Gastroesophageal sphincter (tissue), 3 donors: ENCODE data around the gene CES2.

ENCODE experiments used
- POLR2A ChIP-seq, 2 donors: fragments of 450-650 bp; IDR thresholded peaks; one replicate each; pipeline ENCODE4 v1.6.1; 2017; ENCODE audit warnings: antibody characterized with exemption in 2 of 2, mild to moderate bottlenecking in 2 of 2, moderate library complexity in 1 of 2
- POLR2AphosphoS5 ChIP-seq: sonication (generic); formaldehyde crosslinking; IDR thresholded peaks from one replicate; pipeline ENCODE4 v1.6.1; 2017; ENCODE audit warnings: antibody characterized with exemption
- TF ChIP-seq, protein P1 (sequence below), 4 experiments: fragments of 200-600 bp in 2 of 4; fragments of 450-650 bp in 2 of 4; sonication (generic) in 1 of 4; IDR thresholded peaks; one replicate each; pipeline ENCODE4 v1.5.1; 2017 to 2019; ENCODE audit warnings: antibody characterized with exemption in 4 of 4, mild to moderate bottlenecking in 2 of 4, moderate library complexity in 2 of 4

DNA sequence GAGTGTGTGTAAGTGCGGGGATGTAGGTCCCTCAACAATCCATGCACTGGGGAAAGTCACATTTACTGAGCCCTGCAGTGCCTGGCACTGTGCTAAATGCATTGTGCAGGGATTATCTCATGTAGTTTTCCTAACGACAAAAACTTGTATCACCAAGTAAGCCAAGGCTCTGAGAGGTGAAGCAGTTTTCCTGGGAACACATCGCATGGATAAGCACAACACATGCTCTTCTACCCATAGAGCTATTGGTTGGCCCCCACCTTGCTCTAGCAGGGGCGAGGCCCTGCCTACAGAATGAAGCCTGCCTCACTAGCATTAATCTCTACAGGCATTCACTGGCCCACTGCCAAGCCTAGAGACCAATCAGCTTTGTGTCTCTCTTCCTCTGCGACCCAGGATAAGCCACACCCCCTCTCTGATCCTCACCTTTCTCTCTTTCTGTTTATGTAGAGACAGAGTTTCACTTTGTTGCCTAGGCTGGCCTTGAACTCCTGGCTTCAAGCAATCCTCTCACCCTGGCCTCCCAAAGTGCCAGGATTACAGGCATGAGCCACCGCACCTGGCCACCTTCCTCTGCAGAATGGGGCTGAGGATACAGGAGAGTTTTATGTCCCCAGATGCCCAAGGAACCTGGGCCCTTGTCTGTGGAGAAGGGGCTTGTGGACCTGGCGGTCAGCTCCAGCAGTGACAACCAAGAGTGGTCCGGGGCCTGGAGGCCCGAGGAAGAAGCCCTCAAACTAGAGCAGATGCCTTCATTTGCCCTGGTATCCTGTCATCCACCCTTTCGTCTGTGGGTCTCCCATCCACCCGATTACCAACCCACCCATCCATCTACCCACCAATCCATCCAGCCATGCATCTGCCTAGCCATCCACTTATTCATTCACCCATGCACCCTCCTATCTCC lies 29.4 kb upstream of the CES2 start:
- TF ChIP-seq, protein P1, sequence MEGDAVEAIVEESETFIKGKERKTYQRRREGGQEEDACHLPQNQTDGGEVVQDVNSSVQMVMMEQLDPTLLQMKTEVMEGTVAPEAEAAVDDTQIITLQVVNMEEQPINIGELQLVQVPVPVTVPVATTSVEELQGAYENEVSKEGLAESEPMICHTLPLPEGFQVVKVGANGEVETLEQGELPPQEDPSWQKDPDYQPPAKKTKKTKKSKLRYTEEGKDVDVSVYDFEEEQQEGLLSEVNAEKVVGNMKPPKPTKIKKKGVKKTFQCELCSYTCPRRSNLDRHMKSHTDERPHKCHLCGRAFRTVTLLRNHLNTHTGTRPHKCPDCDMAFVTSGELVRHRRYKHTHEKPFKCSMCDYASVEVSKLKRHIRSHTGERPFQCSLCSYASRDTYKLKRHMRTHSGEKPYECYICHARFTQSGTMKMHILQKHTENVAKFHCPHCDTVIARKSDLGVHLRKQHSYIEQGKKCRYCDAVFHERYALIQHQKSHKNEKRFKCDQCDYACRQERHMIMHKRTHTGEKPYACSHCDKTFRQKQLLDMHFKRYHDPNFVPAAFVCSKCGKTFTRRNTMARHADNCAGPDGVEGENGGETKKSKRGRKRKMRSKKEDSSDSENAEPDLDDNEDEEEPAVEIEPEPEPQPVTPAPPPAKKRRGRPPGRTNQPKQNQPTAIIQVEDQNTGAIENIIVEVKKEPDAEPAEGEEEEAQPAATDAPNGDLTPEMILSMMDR (IDR thresholded peaks at IDR 0.05): no peak
- TF ChIP-seq POLR2AphosphoS5 (no peak), POLR2A (IDR thresholded peaks at IDR 0.05) (no peak)
